Keratinocyte (primary cell): Measurements from ENCODE around the gene EPAS1. TPM values are rescaled to one million over a fixed set of nuclear protein-coding genes. Genes with fewer than 3 reads are reported as not detected.

Experiments used
- DNase-seq: peaks from one replicate; pipeline ENCODE4 v3.0.0-alpha.2; 2011; ENCODE audit warnings: low read depth, missing footprints, low spot score
- FAIRE-seq: peaks from 2 replicates; lab custom pipeline; 2011; peaks lifted over from hg19 to GRCh38; lab: Jason Lieb, UNC
- H2AFZ ChIP-seq: 2 replicates; pipeline ENCODE4 v1.6.0; 2012; ENCODE audit warnings: low read length, control low read depth, inconsistent platforms; ENCODE audit not compliant: control insufficient read depth
- H3K27ac ChIP-seq: 2 replicates; pipeline ENCODE4 v1.5.1; 2011; ENCODE audit warnings: low read length; ENCODE audit not compliant: control insufficient read depth, insufficient read depth
- H3K27me3 ChIP-seq: 3 replicates; pipeline ENCODE4 v1.6.0; 2011; ENCODE audit warnings: low read length; ENCODE audit not compliant: control insufficient read depth, insufficient read depth; ENCODE audit errors: extremely low read depth
- H3K36me3 ChIP-seq, 2 experiments: 2 replicates in 1 of 2; 3 replicates in 1 of 2; pipeline ENCODE4 v1.5.1; 2011; ENCODE audit warnings: low read length in 2 of 2, mild to moderate bottlenecking in 1 of 2; ENCODE audit not compliant: control insufficient read depth in 2 of 2, insufficient read depth in 2 of 2; ENCODE audit errors: extremely low read depth in 1 of 2
- H3K4me1 ChIP-seq: 3 replicates; pipeline ENCODE4 v1.5.1; 2011; ENCODE audit warnings: low read length; ENCODE audit not compliant: control insufficient read depth, insufficient read depth; ENCODE audit errors: extremely low read depth
- H3K4me2 ChIP-seq: 3 replicates; pipeline ENCODE4 v1.6.0; 2011; ENCODE audit warnings: low read depth, low read length; ENCODE audit not compliant: control insufficient read depth, insufficient read depth; ENCODE audit errors: extremely low read depth
- H3K4me3 ChIP-seq, 3 experiments: fragments of 200-600 bp in 1 of 3; sonication (generic) in 1 of 3; 2 replicates in 2 of 3; 3 replicates in 1 of 3; pipeline ENCODE4 v1.5.1; 2011 to 2016; ENCODE audit warnings: low read length in 3 of 3, mild to moderate bottlenecking in 3 of 3, control low read depth in 2 of 3, inconsistent platforms in 1 of 3, low read depth in 1 of 3, mixed read lengths in 1 of 3, mixed run types in 1 of 3, moderate library complexity in 1 of 3; ENCODE audit not compliant: control insufficient read depth in 2 of 3, insufficient read depth in 2 of 3; ENCODE audit errors: extremely low read depth in 1 of 3
- H3K79me2 ChIP-seq: 2 replicates; pipeline ENCODE4 v1.6.0; 2012; ENCODE audit warnings: low read length; ENCODE audit not compliant: control insufficient read depth, insufficient read depth
- H3K9ac ChIP-seq: 3 replicates; pipeline ENCODE4 v1.6.0; 2011; ENCODE audit warnings: low read length; ENCODE audit not compliant: control insufficient read depth, insufficient read depth; ENCODE audit errors: extremely low read depth
- H3K9me1 ChIP-seq: 3 replicates; pipeline ENCODE4 v1.6.0; 2011; ENCODE audit warnings: low read length; ENCODE audit not compliant: control insufficient read depth, insufficient read depth; ENCODE audit errors: extremely low read depth
- H3K9me3 ChIP-seq: 2 replicates; pipeline ENCODE4 v1.5.1; 2012; ENCODE audit warnings: low read depth, low read length; ENCODE audit not compliant: control insufficient read depth
- H4K20me1 ChIP-seq: 3 replicates; pipeline ENCODE4 v1.6.0; 2011; ENCODE audit warnings: low read length; ENCODE audit not compliant: control insufficient read depth, insufficient read depth; ENCODE audit errors: extremely low read depth
- CTCF ChIP-seq, 3 experiments: IDR thresholded peaks in 1 of 3; conservative IDR thresholded peaks in 1 of 3; optimal IDR thresholded peaks in 1 of 3; 2 replicates in 2 of 3; 3 replicates in 1 of 3; pipeline versions ENCODE3 to v1.5.1; 2011; ENCODE audit warnings: low read length in 3 of 3, mild to moderate bottlenecking in 3 of 3, moderate library complexity in 2 of 3, control low read depth in 1 of 3, inconsistent platforms in 1 of 3; ENCODE audit not compliant: insufficient read depth in 2 of 3; ENCODE audit errors: extremely low read depth in 1 of 3
- EZH2 ChIP-seq: IDR thresholded peaks from one replicate; pipeline ENCODE4 v1.6.1; 2012; ENCODE audit warnings: inconsistent platforms, mild to moderate bottlenecking, low read length, moderate library complexity
- dilution Hi-C: fragments of 300-500 bp; cut with MboI; formaldehyde crosslinking; loops from one replicate; pipeline ENCODE4 v1.7.0; 2020; ENCODE audit warnings: low sequenced_read_pairs; ENCODE audit not compliant: extremely low pct_ligation_motif_present
- polyA plus RNA-seq, 5 experiments: library from polyadenylated mRNA; depleted of rRNA in 3 of 5; stranded (reverse) in 3 of 5; stranded (forward) in 1 of 5; unstranded in 1 of 5; fragments of >200 nt; gene quantifications; 1 replicate in 1 of 5; 2 replicates in 3 of 5; 3 replicates in 1 of 5; pipeline versions ENCODE4 v1.2.1 to v1.2.3, GENCODE V29; 2011 to 2012; ENCODE audit warnings: missing spikeins in 2 of 5, low read depth in 1 of 5, low replicate concordance in 1 of 5

EPAS1 gene
- polyA plus RNA-seq, 1 donor (not counting 4 experiments of a cell fraction or from before 2014, with no cell fraction given), result 96.7 TPM

- no peak for DNase-seq
- Histone ChIP-seq H3K9me3 (no peaks in the 10 kb centered on the region), H3K9me1 (no peaks in the 10 kb centered on the region), H4K20me1 (no peaks in the 10 kb centered on the region), H3K4me2 (no peak overlapping the region), H3K27ac (no peak overlapping the region), H3K79me2 (no peaks in the 10 kb centered on the region), H2AFZ (no peak overlapping the region), H3K36me3 (no peaks in the 10 kb centered on the region), H3K4me1 (peaks cover 14% of the 10 kb centered on the region), H3K9ac (no peak overlapping the region), H3K4me3 (no peak overlapping the region), H3K27me3 (no peaks in the 10 kb centered on the region)
- dilution Hi-C loops, result no loop called here
- FAIRE-seq, result no peak
- no peak for TF ChIP-seq CTCF (optimal IDR thresholded peaks at IDR 0.05 in 1 of 3, IDR thresholded peaks at IDR 0.05 in 1 of 3, conservative IDR thresholded peaks at IDR 0.05 in 1 of 3; ENCODE audit: extremely low read depth in 1 of 3, insufficient read depth in 2 of 3, low read length in 3 of 3)
- no peak for TF ChIP-seq EZH2
Observed at GRCh38 chr2:46431481-46432235, 134.5 kb downstream of the EPAS1 start.

- no peak for FAIRE-seq
- Histone ChIP-seq H3K4me1 (peaks cover 14% of the 10 kb centered on the region), H3K27ac (no peak overlapping the region), H4K20me1 (no peaks in the 10 kb centered on the region), H3K9ac (no peak overlapping the region), H3K79me2 (no peaks in the 10 kb centered on the region), H2AFZ (no peak overlapping the region), H3K9me3 (no peaks in the 10 kb centered on the region), H3K9me1 (no peaks in the 10 kb centered on the region), H3K4me3 (no peak overlapping the region), H3K4me2 (peak overlapping the region; percentile 50), H3K27me3 (no peaks in the 10 kb centered on the region), H3K36me3 (no peaks in the 10 kb centered on the region)
- no peak for DNase-seq
- TF ChIP-seq CTCF (optimal IDR thresholded peaks at IDR 0.05 in 1 of 3, IDR thresholded peaks at IDR 0.05 in 1 of 3, conservative IDR thresholded peaks at IDR 0.05 in 1 of 3; ENCODE audit: extremely low read depth in 1 of 3, insufficient read depth in 2 of 3, low read length in 3 of 3) (no peak), EZH2 (no peak)
- dilution Hi-C loops, result no loop called here
Observed at GRCh38 chr2:46434851-46435273, 137.7 kb downstream of the EPAS1 start.
